K562 (cell line): ENCODE measurements around the gene WWC2. TPM values are rescaled to one million over a fixed set of nuclear protein-coding genes. Genes with fewer than 3 reads are reported as not detected.

Experiments used
- ATAC-seq: fragments of 200-7000 bp; cut with Tn5 transposase; 3 replicates; pipeline ENCODE4 v1.9.1; 2020; ENCODE audit warnings: moderate library complexity
- BruUV-seq: library from RNA; stranded (reverse); fragments of 400-500 nt; replicated peaks from 2 replicates; lab custom pipeline; 2021; lab: Mats Ljungman, UMichigan
- CTCF ChIA-PET: fragments of 300-600 bp; formaldehyde crosslinking; extraction: SDS; loops from one replicate; lab custom pipeline; 2021; ENCODE audit warnings: low intra/inter-chr PET ratio; lab: Yijun Ruan, JAX
- POLR2A ChIA-PET: fragments of 300-600, 350-650 bp; sonication (Branson Sonifier 250); formaldehyde crosslinking; extraction: SDS; loops from one replicate; lab custom pipeline; 2021; ENCODE audit warnings: antibody characterized with exemption, inconsistent platforms; lab: Yijun Ruan, JAX
- DNase-seq, 4 experiments: peaks; one replicate each; pipeline versions ENCODE4 v3.0.0 to v3.0.0-alpha.2; 2011 to 2018; ENCODE audit warnings: low spot score in 3 of 4, mixed read lengths in 3 of 4; ENCODE audit errors: extremely low read depth in 1 of 4
- FAIRE-seq: peaks from 2 replicates; lab custom pipeline; 2011; peaks lifted over from hg19 to GRCh38; lab: Jason Lieb, UNC
- H2AFZ ChIP-seq: 2 replicates; pipeline ENCODE4 v1.6.0; 2011; ENCODE audit warnings: low read depth, low read length, control low read depth, inconsistent platforms
- H3K27ac ChIP-seq: fragments of 200-600 bp; 3 replicates; pipeline ENCODE4 v1.8.0; 2011; ENCODE audit warnings: low read depth, mild to moderate bottlenecking, control low read depth, inconsistent platforms, low read length, moderate library complexity, mixed read lengths; ENCODE audit errors: extremely low read depth
- H3K27me3 ChIP-seq, 2 experiments: fragments of 300-600 bp in 1 of 2; 2 replicates in 1 of 2; 3 replicates in 1 of 2; pipeline versions ENCODE4 v1.6.0 to v1.8.0; 2011; ENCODE audit warnings: inconsistent platforms in 2 of 2, low read length in 2 of 2, mild to moderate bottlenecking in 1 of 2, mixed read lengths in 1 of 2, moderate library complexity in 1 of 2; ENCODE audit not compliant: control insufficient read depth in 2 of 2, insufficient read depth in 2 of 2
- H3K36me3 ChIP-seq: fragments of 300-600 bp; 3 replicates; pipeline ENCODE4 v1.8.0; 2011; ENCODE audit warnings: mild to moderate bottlenecking, low read length, inconsistent platforms; ENCODE audit not compliant: control insufficient read depth, insufficient read depth
- H3K4me1 ChIP-seq, 2 experiments: fragments of 200-600 bp in 1 of 2; replicated peaks in 1 of 2; 2 replicates in 1 of 2; 3 replicates in 1 of 2; pipeline versions ENCODE4 v1.5.1 to v1.8.0; 2011; ENCODE audit warnings: inconsistent platforms in 2 of 2, low read length in 2 of 2, mild to moderate bottlenecking in 1 of 2, mixed read lengths in 1 of 2, moderate library complexity in 1 of 2; ENCODE audit not compliant: control insufficient read depth in 2 of 2, insufficient read depth in 2 of 2
- H3K4me2 ChIP-seq: 2 replicates; pipeline ENCODE4 v1.6.1; 2011; ENCODE audit warnings: low read length, control low read depth, inconsistent platforms, mixed read lengths; ENCODE audit not compliant: insufficient read depth
- H3K4me3 ChIP-seq: fragments of 200-600 bp; sonication (generic), shearing (Covaris generic); 2 replicates; pipeline ENCODE4 v1.5.1; 2016; ENCODE audit warnings: control low read depth, inconsistent platforms
- H3K79me2 ChIP-seq: fragments of 200-600 bp; 3 replicates; pipeline ENCODE4 v1.8.0; 2011; ENCODE audit warnings: low read length, inconsistent platforms; ENCODE audit not compliant: control insufficient read depth, insufficient read depth
- H3K9ac ChIP-seq, 2 experiments: 2 replicates each; pipeline versions ENCODE4 v1.6.0 to v1.6.1; 2011; ENCODE audit warnings: low read depth in 2 of 2, low read length in 2 of 2, control low read depth in 1 of 2, inconsistent platforms in 1 of 2, mild to moderate bottlenecking in 1 of 2, mixed read lengths in 1 of 2; ENCODE audit not compliant: insufficient read depth in 1 of 2
- H3K9me1 ChIP-seq: one replicate; pipeline ENCODE4 v1.6.0; 2011; ENCODE audit warnings: inconsistent platforms, mild to moderate bottlenecking, low read length, moderate library complexity; ENCODE audit not compliant: control insufficient read depth, insufficient read depth
- H3K9me3 ChIP-seq: replicated peaks from 2 replicates; pipeline ENCODE4 v1.5.1; 2011; ENCODE audit warnings: low read depth, low read length, inconsistent platforms; ENCODE audit not compliant: control insufficient read depth, insufficient read depth
- H4K20me1 ChIP-seq: replicated peaks from 2 replicates; pipeline ENCODE4 v1.6.1; 2011; ENCODE audit warnings: low read length, inconsistent platforms, mixed read lengths; ENCODE audit not compliant: control insufficient read depth, insufficient read depth
- BRD4 ChIP-seq: fragments of 200-600 bp; sonication (generic); IDR thresholded peaks from 2 replicates; pipeline ENCODE4 v1.6.1; 2017; ENCODE audit warnings: inconsistent platforms
- CBX5 ChIP-seq: IDR thresholded peaks from 2 replicates; pipeline ENCODE4 v1.6.1; 2014; ENCODE audit warnings: low read depth, borderline replicate concordance
- HCFC1 ChIP-seq: IDR thresholded peaks from 2 replicates; pipeline ENCODE4 v1.6.1; 2012; ENCODE audit warnings: low read depth, low read length, improper control_type of control experiment
- HDAC2 ChIP-seq: fragments of 450-650 bp; IDR thresholded peaks from 2 replicates; pipeline ENCODE4 v1.6.1; 2016; ENCODE audit warnings: mild to moderate bottlenecking
- ID3 ChIP-seq, 2 experiments: fragments of 250-450 bp in 1 of 2; fragments of 450-650 bp in 1 of 2; sonication (Bioruptor Pico) in 1 of 2; IDR thresholded peaks; 2 replicates each; pipeline versions ENCODE4 v1.6.1 to v1.8.0; 2016 to 2021; ENCODE audit warnings: mild to moderate bottlenecking in 2 of 2, moderate library complexity in 2 of 2, missing compliant biosample characterization in 1 of 2, missing genetic modification characterization in 1 of 2
- NFXL1 ChIP-seq: fragments of 450-650 bp; formaldehyde crosslinking; IDR thresholded peaks from 2 replicates; pipeline ENCODE4 v1.4.0; 2021; ENCODE audit warnings: mild to moderate bottlenecking
- SPI1 ChIP-seq: IDR thresholded peaks from 2 replicates; pipeline ENCODE4 v1.6.1; 2011; ENCODE audit warnings: low read depth, low read length, control low read depth, borderline replicate concordance
- TARDBP ChIP-seq: fragments of 450-650 bp; IDR thresholded peaks from 2 replicates; pipeline ENCODE4 v1.6.1; 2016
- ZFP1 ChIP-seq: fragments of 450-650 bp; formaldehyde crosslinking; IDR thresholded peaks from 2 replicates; pipeline ENCODE4 v1.4.0; 2020; ENCODE audit warnings: mild to moderate bottlenecking, mixed read lengths
- ZNF143 ChIP-seq: sonication (generic); formaldehyde crosslinking; IDR thresholded peaks from 2 replicates; pipeline ENCODE4 v1.9.0; 2022; ENCODE audit warnings: mild to moderate bottlenecking, missing genetic modification reagents
- WGBS: fragments of 100-300 bp; shearing (Covaris generic); methylation state at CpG from one replicate; pipeline ENCODE4 v1.1.6; 2016; ENCODE audit warnings: low coverage, mixed read lengths; ENCODE audit not compliant: insufficient coverage; ENCODE audit errors: missing lambda C conversion rate; 5-methylcytosine and 5-hydroxymethylcytosine counted together
- in situ Hi-C: fragments of 300-500 bp; cut with MboI; formaldehyde crosslinking; loops from 4 replicates; pipeline ENCODE4 v1.15.0; 2018; ENCODE audit warnings: inconsistent platforms, mixed read lengths
- intact Hi-C: fragments of 100-400 bp; cut with micrococcal nuclease; formaldehyde crosslinking; loops from 2 replicates; pipeline ENCODE4 v1.14.2; 2022
- polyA plus RNA-seq, 8 experiments: library from polyadenylated mRNA; depleted of rRNA in 4 of 8; stranded (reverse) in 5 of 8; unstranded in 3 of 8; fragments of >200 nt; fragmentation: Nextera tagmentation in 2 of 8; fragmentation: Illumina TruSeq in 1 of 8; extraction: Ambion mirVana in 2 of 8; extraction: Trizol in 1 of 8; gene quantifications; 2 replicates each; pipeline versions ENCODE4 v1.2.1 to v1.2.3, GENCODE V29; 2011 to 2014; ENCODE audit warnings: inconsistent platforms in 1 of 8, missing spikeins in 1 of 8
- total RNA-seq, 7 experiments: library from RNA; depleted of rRNA in 6 of 7; stranded (reverse); fragments of >200 nt in 6 of 7; fragmentation: Illumina TruSeq in 2 of 7; extraction: Trizol in 2 of 7; gene quantifications; 2 replicates each; pipeline versions ENCODE4 v1.2.1 to v1.2.3, GENCODE V29; 2011 to 2021; ENCODE audit warnings: low replicate concordance in 1 of 7
- TF ChIP-seq, protein P1 (sequence below): IDR thresholded peaks from 2 replicates; pipeline ENCODE4 v1.6.1; 2012; ENCODE audit warnings: low read depth, low read length, improper control_type of control experiment, borderline replicate concordance
- TF ChIP-seq, protein P2 (sequence below): fragments of 450-650 bp; IDR thresholded peaks from 2 replicates; pipeline ENCODE4 v1.6.1; 2017; ENCODE audit warnings: antibody characterized with exemption, mild to moderate bottlenecking
- TF ChIP-seq, protein P3 (sequence below): fragments of 450-650 bp; formaldehyde crosslinking; IDR thresholded peaks from 2 replicates; pipeline ENCODE4 v1.4.0; 2022; ENCODE audit warnings: mild to moderate bottlenecking, moderate library complexity
- TF ChIP-seq, protein P4 (sequence below): fragments of 250-450 bp; sonication (Bioruptor Pico); IDR thresholded peaks from 2 replicates; pipeline ENCODE4 v1.6.1; 2021; ENCODE audit warnings: mild to moderate bottlenecking

The WWC2 gene
- total and polyA plus RNA-seq, 9 of the 15 experiments (the other 6 are each of a cell fraction or from before 2014, with no cell fraction given) = 3.7 to 39.4 (median 19.6) TPM

GRCh38 chr4:183094393-183095198 is 4.5 kb upstream of the WWC2 start:
- no peaks in the 10 kb centered on the region for H3K9me1 ChIP-seq
- H3K79me2 ChIP-seq = peaks cover 4% of the 10 kb centered on the region
- ATAC-seq (no peak), DNase-seq (no peak), FAIRE-seq (peak; percentile 26)
- TF ChIP-seq ZNF143 (CRISPR knock-in tag) (no peak), HDAC2 (no peak), ID3 (CRISPR knock-in tag; IDR thresholded peaks at IDR 0.05) (no peak), ID3 (tag; IDR thresholded peaks at IDR 0.05) (0 out of 2 replicates have a peak, but pooled peaks have one; percentile 45), TARDBP (no peak), NFXL1 (CRISPR knock-in tag) (no peak), CBX5 (no peak), HCFC1 (no peak), ZFP1 (CRISPR knock-in tag) (no peak), SPI1 (peak; percentile 88), BRD4 (no peak)
- TF ChIP-seq, protein P1, sequence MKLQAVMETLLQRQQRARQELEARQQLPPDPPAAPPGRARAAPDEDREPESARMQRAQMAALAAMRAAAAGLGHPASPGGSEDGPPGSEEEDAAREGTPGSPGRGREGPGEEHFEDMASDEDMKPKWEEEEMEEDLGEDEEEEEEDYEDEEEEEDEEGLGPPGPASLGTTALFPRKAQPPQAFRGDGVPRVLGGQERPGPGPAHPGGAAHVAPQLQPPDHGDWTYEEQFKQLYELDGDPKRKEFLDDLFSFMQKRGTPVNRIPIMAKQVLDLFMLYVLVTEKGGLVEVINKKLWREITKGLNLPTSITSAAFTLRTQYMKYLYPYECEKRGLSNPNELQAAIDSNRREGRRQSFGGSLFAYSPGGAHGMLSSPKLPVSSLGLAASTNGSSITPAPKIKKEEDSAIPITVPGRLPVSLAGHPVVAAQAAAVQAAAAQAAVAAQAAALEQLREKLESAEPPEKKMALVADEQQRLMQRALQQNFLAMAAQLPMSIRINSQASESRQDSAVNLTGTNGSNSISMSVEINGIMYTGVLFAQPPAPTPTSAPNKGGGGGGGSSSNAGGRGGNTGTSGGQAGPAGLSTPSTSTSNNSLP = no peak
- TF ChIP-seq, protein P2, sequence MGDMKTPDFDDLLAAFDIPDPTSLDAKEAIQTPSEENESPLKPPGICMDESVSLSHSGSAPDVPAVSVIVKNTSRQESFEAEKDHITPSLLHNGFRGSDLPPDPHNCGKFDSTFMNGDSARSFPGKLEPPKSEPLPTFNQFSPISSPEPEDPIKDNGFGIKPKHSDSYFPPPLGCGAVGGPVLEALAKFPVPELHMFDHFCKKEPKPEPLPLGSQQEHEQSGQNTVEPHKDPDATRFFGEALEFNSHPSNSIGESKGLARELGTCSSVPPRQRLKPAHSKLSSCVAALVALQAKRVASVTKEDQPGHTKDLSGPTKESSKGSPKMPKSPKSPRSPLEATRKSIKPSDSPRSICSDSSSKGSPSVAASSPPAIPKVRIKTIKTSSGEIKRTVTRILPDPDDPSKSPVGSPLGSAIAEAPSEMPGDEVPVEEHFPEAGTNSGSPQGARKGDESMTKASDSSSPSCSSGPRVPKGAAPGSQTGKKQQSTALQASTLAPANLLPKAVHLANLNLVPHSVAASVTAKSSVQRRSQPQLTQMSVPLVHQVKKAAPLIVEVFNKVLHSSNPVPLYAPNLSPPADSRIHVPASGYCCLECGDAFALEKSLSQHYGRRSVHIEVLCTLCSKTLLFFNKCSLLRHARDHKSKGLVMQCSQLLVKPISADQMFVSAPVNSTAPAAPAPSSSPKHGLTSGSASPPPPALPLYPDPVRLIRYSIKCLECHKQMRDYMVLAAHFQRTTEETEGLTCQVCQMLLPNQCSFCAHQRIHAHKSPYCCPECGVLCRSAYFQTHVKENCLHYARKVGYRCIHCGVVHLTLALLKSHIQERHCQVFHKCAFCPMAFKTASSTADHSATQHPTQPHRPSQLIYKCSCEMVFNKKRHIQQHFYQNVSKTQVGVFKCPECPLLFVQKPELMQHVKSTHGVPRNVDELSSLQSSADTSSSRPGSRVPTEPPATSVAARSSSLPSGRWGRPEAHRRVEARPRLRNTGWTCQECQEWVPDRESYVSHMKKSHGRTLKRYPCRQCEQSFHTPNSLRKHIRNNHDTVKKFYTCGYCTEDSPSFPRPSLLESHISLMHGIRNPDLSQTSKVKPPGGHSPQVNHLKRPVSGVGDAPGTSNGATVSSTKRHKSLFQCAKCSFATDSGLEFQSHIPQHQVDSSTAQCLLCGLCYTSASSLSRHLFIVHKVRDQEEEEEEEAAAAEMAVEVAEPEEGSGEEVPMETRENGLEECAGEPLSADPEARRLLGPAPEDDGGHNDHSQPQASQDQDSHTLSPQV = no peak
- TF ChIP-seq, protein P3, sequence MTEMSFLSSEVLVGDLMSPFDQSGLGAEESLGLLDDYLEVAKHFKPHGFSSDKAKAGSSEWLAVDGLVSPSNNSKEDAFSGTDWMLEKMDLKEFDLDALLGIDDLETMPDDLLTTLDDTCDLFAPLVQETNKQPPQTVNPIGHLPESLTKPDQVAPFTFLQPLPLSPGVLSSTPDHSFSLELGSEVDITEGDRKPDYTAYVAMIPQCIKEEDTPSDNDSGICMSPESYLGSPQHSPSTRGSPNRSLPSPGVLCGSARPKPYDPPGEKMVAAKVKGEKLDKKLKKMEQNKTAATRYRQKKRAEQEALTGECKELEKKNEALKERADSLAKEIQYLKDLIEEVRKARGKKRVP (CRISPR knock-in tag) = no peak
- TF ChIP-seq, protein P4, sequence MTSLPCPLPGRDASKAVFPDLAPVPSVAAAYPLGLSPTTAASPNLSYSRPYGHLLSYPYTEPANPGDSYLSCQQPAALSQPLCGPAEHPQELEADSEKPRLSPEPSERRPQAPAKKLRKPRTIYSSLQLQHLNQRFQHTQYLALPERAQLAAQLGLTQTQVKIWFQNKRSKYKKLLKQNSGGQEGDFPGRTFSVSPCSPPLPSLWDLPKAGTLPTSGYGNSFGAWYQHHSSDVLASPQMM (CRISPR knock-in tag) = no peak
- H4K20me1 ChIP-seq = no peaks in the 10 kb centered on the region
- H3K4me2 ChIP-seq = no peak overlapping the region
- no peaks in the 10 kb centered on the region for H3K9me3 ChIP-seq
- intact Hi-C loops (no loop called here), in situ Hi-C loops (no loop called here)
- ChIA-PET POLR2A (no interaction called here), CTCF (no interaction called here)
- H3K36me3 ChIP-seq = no peaks in the 10 kb centered on the region
- 24% methylated on average over 6 of the region's 6 CpGs for WGBS
- H3K4me1 ChIP-seq = peaks cover 0 to 24% of the 10 kb centered on the region in 2 experiments; a peak in 2 of 5 replicates
- H3K27ac ChIP-seq = no peak overlapping the region
- H3K4me3 ChIP-seq = no peak overlapping the region
- no peak overlapping the region for H2AFZ ChIP-seq
- H3K9ac ChIP-seq = no peak overlapping the region
- H3K27me3 ChIP-seq = no peaks in the 10 kb centered on the region
- BruUV-seq = no TSS peak
